K562 (cell line): ENCODE data around the gene ITPR1. TPM values are rescaled to one million over a fixed set of nuclear protein-coding genes. Genes with fewer than 3 reads are reported as not detected.
A peak's percentile ranks its signal among the peaks of the same experiment; 100 is the strongest.

ENCODE experiments used
- CREB5 ChIP-seq: fragments of 250-450 bp; sonication (Bioruptor Pico); IDR thresholded peaks from 2 replicates; pipeline ENCODE4 v1.5.0; 2020; ENCODE audit warnings: mild to moderate bottlenecking
- DNMT1 ChIP-seq: fragments of 450-650 bp; IDR thresholded peaks from 2 replicates; pipeline ENCODE4 v1.6.1; 2016; ENCODE audit warnings: antibody characterized with exemption, mild to moderate bottlenecking
- ESRRA ChIP-seq: fragments of 450-650 bp; IDR thresholded peaks from 2 replicates; pipeline ENCODE4 v1.6.1; 2014; ENCODE audit warnings: low read depth, mild to moderate bottlenecking, moderate library complexity, borderline replicate concordance
- HNRNPH1 ChIP-seq: fragments of 200-400 bp; formaldehyde crosslinking; optimal IDR thresholded peaks from 2 replicates; pipeline ENCODE3; 2017; ENCODE audit warnings: low read depth, mild to moderate bottlenecking, low read length, moderate library complexity
- MIER1 ChIP-seq: fragments of 450-650 bp; IDR thresholded peaks from 2 replicates; pipeline ENCODE4 v1.6.1; 2016; ENCODE audit warnings: antibody characterized with exemption, mild to moderate bottlenecking, low read depth
- NCOA1 ChIP-seq: fragments of 450-650 bp; IDR thresholded peaks from 2 replicates; pipeline ENCODE4 v1.6.1; 2016; ENCODE audit warnings: low read depth
- PCBP1 ChIP-seq: fragments of 200-400 bp; formaldehyde crosslinking; IDR thresholded peaks from 2 replicates; pipeline ENCODE4 v1.6.1; 2018; ENCODE audit warnings: mild to moderate bottlenecking, low read depth, low read length; ENCODE audit not compliant: poor library complexity, severe bottlenecking
- POLR2AphosphoS2 ChIP-seq: IDR thresholded peaks from 2 replicates; pipeline ENCODE4 v1.6.1; 2012; ENCODE audit warnings: low read length, improper control_type of control experiment
- SETDB1 ChIP-seq: IDR thresholded peaks from one replicate; pipeline ENCODE4 v1.6.1; 2012; ENCODE audit warnings: low read length, control low read depth, inconsistent platforms
- TAF9B ChIP-seq: fragments of 450-650 bp; IDR thresholded peaks from 2 replicates; pipeline ENCODE4 v1.6.1; 2018; ENCODE audit warnings: mild to moderate bottlenecking; ENCODE audit not compliant: partially characterized antibody
- TCF7L2 ChIP-seq: fragments of 150-350 bp; IDR thresholded peaks from 2 replicates; pipeline ENCODE4 v1.6.1; 2016; ENCODE audit warnings: low read depth, mild to moderate bottlenecking, low read length, moderate library complexity
- polyA plus RNA-seq, 8 experiments: library from polyadenylated mRNA; depleted of rRNA in 4 of 8; stranded (reverse) in 5 of 8; unstranded in 3 of 8; fragments of >200 nt; fragmentation: Nextera tagmentation in 2 of 8; fragmentation: Illumina TruSeq in 1 of 8; extraction: Ambion mirVana in 2 of 8; extraction: Trizol in 1 of 8; gene quantifications; 2 replicates each; pipeline versions ENCODE4 v1.2.1 to v1.2.3, GENCODE V29; 2011 to 2014; ENCODE audit warnings: inconsistent platforms in 1 of 8, missing spikeins in 1 of 8
- total RNA-seq, 7 experiments: library from RNA; depleted of rRNA in 6 of 7; stranded (reverse); fragments of >200 nt in 6 of 7; fragmentation: Illumina TruSeq in 2 of 7; extraction: Trizol in 2 of 7; gene quantifications; 2 replicates each; pipeline versions ENCODE4 v1.2.1 to v1.2.3, GENCODE V29; 2011 to 2021; ENCODE audit warnings: low replicate concordance in 1 of 7
- TF ChIP-seq, protein P1 (sequence below), 2 experiments: IDR thresholded peaks in 1 of 2; conservative IDR thresholded peaks in 1 of 2; 2 replicates each; pipeline ENCODE4 v1.6.1; 2016; ENCODE audit warnings: low read depth in 2 of 2, mild to moderate bottlenecking in 1 of 2, missing compliant biosample characterization in 1 of 2, missing genetic modification characterization in 1 of 2, moderate library complexity in 1 of 2
- TF ChIP-seq, protein P2 (sequence below): fragments of 450-650 bp; IDR thresholded peaks from 2 replicates; pipeline ENCODE4 v1.6.1; 2016; ENCODE audit warnings: borderline replicate concordance

ITPR1 gene
- total and polyA plus RNA-seq, 9 of the 15 experiments (the other 6 are each of a cell fraction or from before 2014, with no cell fraction given), result 22.4 to 40.0 (median 27.4) TPM

DNA sequence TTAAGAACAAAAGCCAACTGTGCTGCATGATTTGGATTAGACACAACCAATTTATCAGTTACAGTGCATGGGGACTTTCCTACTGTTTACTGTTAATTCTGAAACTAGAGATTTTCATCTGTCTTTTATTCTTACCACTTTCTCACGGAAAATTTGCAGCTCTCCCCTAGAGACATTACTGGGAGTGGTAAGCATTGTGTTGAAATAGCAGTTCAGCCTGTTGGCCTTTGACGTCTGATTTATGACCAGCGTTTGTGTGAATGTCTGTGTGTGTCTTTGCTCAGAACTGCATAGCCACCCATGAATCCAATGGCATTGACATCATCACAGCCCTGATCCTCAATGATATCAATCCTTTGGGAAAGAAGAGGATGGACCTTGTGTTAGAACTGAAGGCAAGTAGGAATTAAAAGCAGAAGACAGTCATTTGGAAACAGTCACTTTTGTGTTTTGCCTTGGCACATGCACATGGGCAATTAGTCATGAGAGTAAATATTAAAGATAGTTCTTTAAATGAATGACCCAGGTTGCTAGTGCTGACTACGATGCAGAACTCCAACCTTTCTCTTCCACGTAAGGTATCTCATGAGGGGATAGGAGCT lies 283.9 kb downstream of the ITPR1 start (continued):
- TF ChIP-seq, protein P1, sequence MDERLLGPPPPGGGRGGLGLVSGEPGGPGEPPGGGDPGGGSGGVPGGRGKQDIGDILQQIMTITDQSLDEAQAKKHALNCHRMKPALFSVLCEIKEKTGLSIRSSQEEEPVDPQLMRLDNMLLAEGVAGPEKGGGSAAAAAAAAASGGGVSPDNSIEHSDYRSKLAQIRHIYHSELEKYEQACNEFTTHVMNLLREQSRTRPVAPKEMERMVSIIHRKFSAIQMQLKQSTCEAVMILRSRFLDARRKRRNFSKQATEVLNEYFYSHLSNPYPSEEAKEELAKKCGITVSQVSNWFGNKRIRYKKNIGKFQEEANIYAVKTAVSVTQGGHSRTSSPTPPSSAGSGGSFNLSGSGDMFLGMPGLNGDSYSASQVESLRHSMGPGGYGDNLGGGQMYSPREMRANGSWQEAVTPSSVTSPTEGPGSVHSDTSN (CRISPR knock-in tag; IDR thresholded peaks at IDR 0.05; ENCODE audit: low read depth), result no peak
- TF ChIP-seq, protein P1 (tag; conservative IDR thresholded peaks at IDR 0.05; ENCODE audit: low read depth), result peak; percentile 95
- TF ChIP-seq, protein P2, sequence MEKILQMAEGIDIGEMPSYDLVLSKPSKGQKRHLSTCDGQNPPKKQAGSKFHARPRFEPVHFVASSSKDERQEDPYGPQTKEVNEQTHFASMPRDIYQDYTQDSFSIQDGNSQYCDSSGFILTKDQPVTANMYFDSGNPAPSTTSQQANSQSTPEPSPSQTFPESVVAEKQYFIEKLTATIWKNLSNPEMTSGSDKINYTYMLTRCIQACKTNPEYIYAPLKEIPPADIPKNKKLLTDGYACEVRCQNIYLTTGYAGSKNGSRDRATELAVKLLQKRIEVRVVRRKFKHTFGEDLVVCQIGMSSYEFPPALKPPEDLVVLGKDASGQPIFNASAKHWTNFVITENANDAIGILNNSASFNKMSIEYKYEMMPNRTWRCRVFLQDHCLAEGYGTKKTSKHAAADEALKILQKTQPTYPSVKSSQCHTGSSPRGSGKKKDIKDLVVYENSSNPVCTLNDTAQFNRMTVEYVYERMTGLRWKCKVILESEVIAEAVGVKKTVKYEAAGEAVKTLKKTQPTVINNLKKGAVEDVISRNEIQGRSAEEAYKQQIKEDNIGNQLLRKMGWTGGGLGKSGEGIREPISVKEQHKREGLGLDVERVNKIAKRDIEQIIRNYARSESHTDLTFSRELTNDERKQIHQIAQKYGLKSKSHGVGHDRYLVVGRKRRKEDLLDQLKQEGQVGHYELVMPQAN, result no peak
- TF ChIP-seq PCBP1, result no peak
- no peak for TF ChIP-seq HNRNPH1
- TF ChIP-seq POLR2AphosphoS2, result no peak
- TF ChIP-seq CREB5 (CRISPR knock-in tag), result no peak
- TF ChIP-seq TAF9B, result no peak
- TF ChIP-seq DNMT1, result no peak
- TF ChIP-seq MIER1, result no peak
- no peak for TF ChIP-seq NCOA1
- TF ChIP-seq SETDB1, result no peak
- TF ChIP-seq ESRRA, result no peak
- no peak for TF ChIP-seq TCF7L2
